Stomach (tissue), 9 donors: ENCODE measurements around the gene PLCG1. TPM values are rescaled to one million over a fixed set of nuclear protein-coding genes. Genes with fewer than 3 reads are reported as not detected.

ENCODE experiments used
- DNase-seq, 2 donors: peaks; one replicate each; pipeline versions ENCODE4 v3.0.0 to v3.0.0-alpha.2; 2013 to 2019
- H3K27ac ChIP-seq, 5 donors: fragments of 200-600 bp in 4 of 5; sonication (generic) in 4 of 5; one replicate each; pipeline ENCODE4 v1.5.1; 2013 to 2019; ENCODE audit warnings: mild to moderate bottlenecking in 1 of 5, moderate library complexity in 1 of 5
- H3K27me3 ChIP-seq, 3 donors: fragments of 200-600 bp; sonication (generic); one replicate each; pipeline ENCODE4 v1.5.1; 2017 to 2019; ENCODE audit warnings: mixed run types in 1 of 3
- H3K36me3 ChIP-seq, 4 donors: fragments of 200-600 bp; sonication (generic); 1 replicate in 3 of 4; 2 replicates in 1 of 4; pipeline ENCODE4 v1.5.1; 2016 to 2019
- H3K4me1 ChIP-seq, 4 donors: fragments of 200-600 bp; sonication (generic); one replicate each; pipeline ENCODE4 v1.5.1; 2016 to 2019
- H3K4me3 ChIP-seq, 4 donors: fragments of 200-600 bp; sonication (generic) in 3 of 4; one replicate each; pipeline ENCODE4 v1.5.1; 2016 to 2019; ENCODE audit warnings: mild to moderate bottlenecking in 1 of 4
- H3K9me3 ChIP-seq, 4 donors: fragments of 200-600 bp; sonication (generic); one replicate each; pipeline ENCODE4 v1.5.1; 2016 to 2019
- EP300 ChIP-seq: sonication (generic); formaldehyde crosslinking; IDR thresholded peaks from one replicate; pipeline ENCODE4 v1.6.1; 2017; ENCODE audit warnings: antibody characterized with exemption
- POLR2A ChIP-seq, 4 donors: fragments of 450-650 bp; IDR thresholded peaks; one replicate each; pipeline ENCODE4 v1.6.1; 2016; ENCODE audit warnings: antibody characterized with exemption in 4 of 4, control low read depth in 2 of 4, mild to moderate bottlenecking in 1 of 4, moderate library complexity in 1 of 4
- POLR2AphosphoS5 ChIP-seq, 3 donors: sonication (generic); formaldehyde crosslinking; IDR thresholded peaks; one replicate each; pipeline ENCODE4 v1.6.1; 2016; ENCODE audit warnings: antibody characterized with exemption in 3 of 3
- WGBS, 5 donors: extraction: QIAGEN DNeasy Blood & Tissue Kit in 3 of 5; methylation state at CpG; one replicate each; pipeline versions ENCODE4 v1.1.5 to v1.1.7; 2013 to 2018; 5-methylcytosine and 5-hydroxymethylcytosine counted together
- intact Hi-C: fragments of 100-400 bp; cut with DNase I; formaldehyde crosslinking; loops from one replicate; pipeline ENCODE4 v1.15.1; 2023; ENCODE audit warnings: low total_unique reads
- polyA plus RNA-seq, 3 donors: library from polyadenylated mRNA; stranded (reverse); fragments of 200-250 nt; gene quantifications; one replicate each; pipeline ENCODE4 v1.2.3, GENCODE V29; 2013
- total RNA-seq, 5 donors: library from RNA; depleted of rRNA; stranded (reverse); fragments of >200 nt; gene quantifications; one replicate each; pipeline versions ENCODE4 v1.1.0 to v1.2.3, GENCODE V29; 2014 to 2016
- TF ChIP-seq, protein P1 (sequence below), 7 experiments: fragments of 450-650 bp in 4 of 7; fragments of 200-600 bp in 3 of 7; sonication (generic) in 3 of 7; IDR thresholded peaks; one replicate each; pipeline ENCODE4 v1.5.1; 2016 to 2019; ENCODE audit warnings: antibody characterized with exemption in 7 of 7, control low read depth in 2 of 7, mild to moderate bottlenecking in 1 of 7
- donor health status: healthy with polysubstance abuse.
- donor health status: Bipolar disorder and iron deficiency.
- donor health status: healthy.

The PLCG1 gene
- total and polyA plus RNA-seq, 8 donors, result 16.3 to 576 (median 56.0) TPM

DNA sequence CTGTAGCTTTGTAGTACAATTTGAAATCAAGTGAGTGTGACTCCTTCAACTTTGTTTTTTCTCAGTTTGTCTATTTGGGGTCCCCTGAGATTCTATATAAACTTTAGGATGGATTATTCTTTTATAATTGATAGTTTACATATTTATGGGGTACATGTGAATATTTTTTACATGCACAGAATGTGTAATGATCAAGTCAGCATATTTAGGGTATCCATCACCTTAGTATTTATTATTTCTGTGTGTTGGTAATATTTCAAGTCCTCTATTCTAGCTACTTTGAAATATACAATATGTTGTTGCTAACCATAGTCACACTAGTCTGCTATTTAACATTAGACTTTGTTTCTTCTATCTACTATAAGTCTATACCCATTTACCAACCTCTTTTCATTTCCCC is 50.3 kb downstream of the PLCG1 start:
- H3K4me3 ChIP-seq, result no peak overlapping the region
- TF ChIP-seq POLR2A (IDR thresholded peaks at IDR 0.05) (no peak), POLR2AphosphoS5 (IDR thresholded peaks at IDR 0.05) (no peak), EP300 (no peak)
- TF ChIP-seq, protein P1, sequence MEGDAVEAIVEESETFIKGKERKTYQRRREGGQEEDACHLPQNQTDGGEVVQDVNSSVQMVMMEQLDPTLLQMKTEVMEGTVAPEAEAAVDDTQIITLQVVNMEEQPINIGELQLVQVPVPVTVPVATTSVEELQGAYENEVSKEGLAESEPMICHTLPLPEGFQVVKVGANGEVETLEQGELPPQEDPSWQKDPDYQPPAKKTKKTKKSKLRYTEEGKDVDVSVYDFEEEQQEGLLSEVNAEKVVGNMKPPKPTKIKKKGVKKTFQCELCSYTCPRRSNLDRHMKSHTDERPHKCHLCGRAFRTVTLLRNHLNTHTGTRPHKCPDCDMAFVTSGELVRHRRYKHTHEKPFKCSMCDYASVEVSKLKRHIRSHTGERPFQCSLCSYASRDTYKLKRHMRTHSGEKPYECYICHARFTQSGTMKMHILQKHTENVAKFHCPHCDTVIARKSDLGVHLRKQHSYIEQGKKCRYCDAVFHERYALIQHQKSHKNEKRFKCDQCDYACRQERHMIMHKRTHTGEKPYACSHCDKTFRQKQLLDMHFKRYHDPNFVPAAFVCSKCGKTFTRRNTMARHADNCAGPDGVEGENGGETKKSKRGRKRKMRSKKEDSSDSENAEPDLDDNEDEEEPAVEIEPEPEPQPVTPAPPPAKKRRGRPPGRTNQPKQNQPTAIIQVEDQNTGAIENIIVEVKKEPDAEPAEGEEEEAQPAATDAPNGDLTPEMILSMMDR (IDR thresholded peaks at IDR 0.05), result no peak
- peaks cover 0 to 14% (median 5%) of the 10 kb centered on the region in 4 donors for H3K9me3 ChIP-seq
- peaks cover 4 to 40% (median 28%) of the 10 kb centered on the region in 4 donors for H3K36me3 ChIP-seq
- no peaks in the 10 kb centered on the region for H3K27me3 ChIP-seq
- H3K4me1 ChIP-seq, result no peaks in the 10 kb centered on the region
- intact Hi-C loops, result no loop called here
- DNase-seq, result no peak
- H3K27ac ChIP-seq, result no peak overlapping the region

DNA sequence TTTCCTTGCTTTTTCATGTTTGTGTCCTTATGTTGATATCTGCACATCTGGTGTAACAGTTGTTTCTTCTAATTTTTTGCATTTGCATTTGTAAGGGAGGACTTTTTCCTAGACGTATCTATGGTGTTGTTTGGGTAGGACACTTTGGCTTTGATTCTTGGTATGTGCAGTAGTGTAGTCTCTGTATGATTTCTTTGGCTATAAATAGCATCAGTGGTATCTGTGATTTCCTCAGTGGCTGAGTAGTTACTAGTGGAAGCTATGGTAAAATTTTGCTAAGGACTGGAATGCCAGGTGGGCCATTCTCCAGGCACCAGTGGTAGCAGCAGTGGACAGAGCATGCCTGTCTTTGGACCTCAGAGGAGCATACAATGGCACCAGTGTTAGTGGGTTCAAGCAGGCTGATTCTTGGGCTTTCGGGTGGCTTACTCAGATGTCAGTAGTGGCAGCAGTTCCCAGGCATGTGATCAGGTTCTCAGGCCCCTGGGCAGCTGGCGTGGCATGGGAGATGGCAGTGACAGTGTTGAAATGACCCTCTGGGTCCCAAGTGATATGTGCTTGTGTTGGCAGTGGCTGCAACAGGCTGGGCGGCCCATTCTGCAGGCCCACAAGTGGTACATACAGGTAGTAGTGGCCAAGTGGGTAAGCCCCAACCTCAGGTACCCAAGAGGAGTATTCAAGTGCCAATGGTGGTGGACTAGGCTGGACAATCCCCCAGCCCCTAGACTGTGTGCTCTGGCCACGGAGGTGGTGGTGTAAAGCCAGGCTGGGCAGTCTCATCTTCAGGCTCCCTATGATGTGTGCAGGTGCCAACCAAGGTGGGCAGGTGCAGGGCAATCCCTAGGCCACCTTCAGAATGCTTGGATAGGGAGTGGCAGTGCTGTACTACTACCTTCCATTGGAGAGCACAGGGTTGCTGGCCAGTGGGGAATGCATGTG is 54.5 kb downstream of the PLCG1 start:
- TF ChIP-seq POLR2A (IDR thresholded peaks at IDR 0.05), result no peak
- TF ChIP-seq EP300, result no peak
- TF ChIP-seq POLR2AphosphoS5 (IDR thresholded peaks at IDR 0.05), result no peak
- TF ChIP-seq, protein P1 (IDR thresholded peaks at IDR 0.05), result no peak
- no peaks in the 10 kb centered on the region for H3K27me3 ChIP-seq
- H3K27ac ChIP-seq, result no peak overlapping the region
- no peaks in the 10 kb centered on the region for H3K4me1 ChIP-seq
- no peak overlapping the region for H3K4me3 ChIP-seq
- intact Hi-C loops, result no loop called here
- peaks cover 0 to 17% (median 8%) of the 10 kb centered on the region in 4 donors for H3K36me3 ChIP-seq
- no peak for DNase-seq
- 94 to 97% (median 94%) methylated on average over 3 to 5 of the region's 5 CpGs for WGBS, 5 donors
- peaks cover 0 to 18% (median 5%) of the 10 kb centered on the region in 4 donors for H3K9me3 ChIP-seq

- 74 to 95% (median 94%) methylated on average over 3 of the region's 3 CpGs for WGBS, 5 donors
- DNase-seq, result no peak
- Histone ChIP-seq H3K27ac (no peak overlapping the region), H3K4me3 (no peak overlapping the region), H3K9me3 (peaks cover 0 to 18% (median 5%) of the 10 kb centered on the region in 4 donors), H3K36me3 (peaks cover 0 to 17% (median 8%) of the 10 kb centered on the region in 4 donors), H3K27me3 (no peaks in the 10 kb centered on the region), H3K4me1 (no peaks in the 10 kb centered on the region)
- no peak for TF ChIP-seq EP300
- no peak for TF ChIP-seq POLR2A (IDR thresholded peaks at IDR 0.05)
- no peak for TF ChIP-seq POLR2AphosphoS5 (IDR thresholded peaks at IDR 0.05)
- TF ChIP-seq, protein P1 (IDR thresholded peaks at IDR 0.05), result no peak
- intact Hi-C loops, result no loop called here
These were observed 55.2 kb downstream of the PLCG1 start for GRCh38 chr20:41192575-41192974.

DNA sequence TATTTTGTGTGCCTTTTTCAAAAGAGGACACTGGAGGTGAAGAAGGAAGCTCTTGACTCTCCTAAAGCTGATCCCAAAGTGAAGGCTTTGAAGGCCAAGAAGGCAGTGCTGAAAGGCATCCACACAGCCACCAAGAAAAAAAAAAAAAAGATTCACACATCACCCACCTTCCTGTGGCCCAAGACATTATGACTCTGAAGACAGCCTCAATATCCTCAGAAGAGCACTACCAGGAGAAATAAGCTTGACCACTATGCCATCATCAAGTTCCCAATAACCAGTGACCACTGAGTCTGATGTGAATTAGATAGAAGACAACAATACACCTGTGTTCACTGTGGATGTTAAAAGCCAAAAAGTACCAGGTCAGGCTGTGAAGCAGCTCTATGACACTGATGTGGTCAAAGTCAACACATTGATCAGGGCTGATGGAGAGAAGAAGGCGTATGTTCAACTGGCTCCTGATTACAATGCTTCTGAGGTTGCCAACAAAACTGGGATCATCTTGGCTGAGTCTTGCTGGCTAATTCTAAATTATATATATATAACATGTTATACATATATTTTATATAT is 59.4 kb downstream of the PLCG1 start:
- Histone ChIP-seq H3K36me3 (peaks cover 2 to 37% (median 12%) of the 10 kb centered on the region in 4 donors), H3K9me3 (peaks cover 7 to 29% (median 12%) of the 10 kb centered on the region in 4 donors), H3K27me3 (no peaks in the 10 kb centered on the region), H3K4me1 (no peaks in the 10 kb centered on the region), H3K27ac (no peak overlapping the region), H3K4me3 (no peak overlapping the region)
- no peak for DNase-seq
- intact Hi-C loops, result no loop called here
- WGBS, 5 donors, result 97 to 100% (median 100%) methylated on average over 1 of the region's 1 CpG
- no peak for TF ChIP-seq POLR2A (IDR thresholded peaks at IDR 0.05)
